ACC112 (cell line): ENCODE results near the gene GUCY2D.

Experiments used
- H2AFZ ChIP-seq: fragments of 200-600 bp; sonication (generic); one replicate; pipeline ENCODE4 v1.6.0; 2017; ENCODE audit warnings: antibody characterized with exemption, low read length; ENCODE audit not compliant: unreplicated experiment
- H3K27ac ChIP-seq: fragments of 200-600 bp; sonication (generic); 2 replicates; pipeline ENCODE4 v1.5.1; 2014; ENCODE audit warnings: low read depth, mild to moderate bottlenecking, antibody characterized with exemption, low read length, moderate library complexity
- H3K27me3 ChIP-seq: fragments of 200-600 bp; sonication (generic); 2 replicates; pipeline ENCODE4 v1.6.1; 2014; ENCODE audit warnings: mild to moderate bottlenecking, antibody characterized with exemption, low read length, moderate library complexity, mixed read lengths; ENCODE audit not compliant: insufficient read depth
- H3K36me3 ChIP-seq: fragments of 200-600 bp; sonication (generic); 2 replicates; pipeline ENCODE4 v1.6.1; 2016; ENCODE audit warnings: mild to moderate bottlenecking, antibody characterized with exemption, low read length, moderate library complexity, mixed read lengths; ENCODE audit not compliant: insufficient read depth
- H3K4me1 ChIP-seq: fragments of 200-600 bp; sonication (generic); one replicate; pipeline ENCODE4 v1.6.1; 2016; ENCODE audit warnings: low read length, mixed read lengths; ENCODE audit not compliant: insufficient read depth, unreplicated experiment, control insufficient read depth
- H3K4me3 ChIP-seq: fragments of 200-600 bp; sonication (generic); 2 replicates; pipeline ENCODE4 v1.5.1; 2014; ENCODE audit warnings: mild to moderate bottlenecking, low read depth, low read length
- H3K79me2 ChIP-seq: fragments of 200-600 bp; sonication (generic); one replicate; pipeline ENCODE4 v1.6.0; 2016; ENCODE audit warnings: low read length; ENCODE audit not compliant: control insufficient read depth, unreplicated experiment, insufficient read depth

Gene GUCY2D

GRCh38 chr17:8068736-8069586 lies 66.5 kb downstream of the GUCY2D start:
- no peaks in the 10 kb centered on the region for H3K36me3 ChIP-seq
- H3K27me3 ChIP-seq: peaks cover 58% of the 10 kb centered on the region
- no peak overlapping the region for H3K4me3 ChIP-seq
- no peak overlapping the region for H3K27ac ChIP-seq
- no peak overlapping the region for H2AFZ ChIP-seq
- no peaks in the 10 kb centered on the region for H3K79me2 ChIP-seq
- peaks cover 3% of the 10 kb centered on the region for H3K4me1 ChIP-seq

- Histone ChIP-seq H2AFZ (no peak overlapping the region), H3K27ac (no peak overlapping the region), H3K79me2 (no peaks in the 10 kb centered on the region), H3K27me3 (peaks cover 58% of the 10 kb centered on the region), H3K36me3 (no peaks in the 10 kb centered on the region), H3K4me1 (peaks cover 3% of the 10 kb centered on the region), H3K4me3 (no peak overlapping the region)
Measured at GRCh38 chr17:8069587-8069860, 67.1 kb downstream of the GUCY2D start.
